SK-N-MC (cell line): ENCODE data around the gene UBE2J1.

Source experiments
- EZH2 ChIP-seq: fragments of 200-600 bp; sonication (generic); IDR thresholded peaks from one replicate; pipeline ENCODE4 v1.6.1; 2017; ENCODE audit warnings: antibody characterized with exemption
- FOXP2 ChIP-seq: optimal IDR thresholded peaks from 2 replicates; pipeline ENCODE3; 2011; ENCODE audit warnings: mild to moderate bottlenecking, moderate library complexity; ENCODE audit not compliant: insufficient read depth; ENCODE audit errors: extremely low read length, control extremely low read depth
- POLR2AphosphoS5 ChIP-seq: IDR thresholded peaks from 2 replicates; pipeline ENCODE4 v1.6.1; 2012; ENCODE audit warnings: mild to moderate bottlenecking, low read depth, low read length, borderline replicate concordance

GRCh38 chr6:89381031-89381430, 28.5 kb upstream of the UBE2J1 start:
- TF ChIP-seq POLR2AphosphoS5 (no peak), EZH2 (no peak), FOXP2 (no peak)
